GM18909 (cell line): ENCODE data around the gene ARHGAP4.

ENCODE experiments used
- ATAC-seq: cut with Tn5 transposase; IDR thresholded peaks from one replicate; pipeline ENCODE4 v1.9.1; 2021; ENCODE audit warnings: mild to moderate bottlenecking; ENCODE audit not compliant: unreplicated experiment, poor library complexity

ARHGAP4 gene

GRCh38 chrX:153928846-153929245 lies 2.8 kb upstream of the ARHGAP4 start:
- ATAC-seq, result no peak

DNA sequence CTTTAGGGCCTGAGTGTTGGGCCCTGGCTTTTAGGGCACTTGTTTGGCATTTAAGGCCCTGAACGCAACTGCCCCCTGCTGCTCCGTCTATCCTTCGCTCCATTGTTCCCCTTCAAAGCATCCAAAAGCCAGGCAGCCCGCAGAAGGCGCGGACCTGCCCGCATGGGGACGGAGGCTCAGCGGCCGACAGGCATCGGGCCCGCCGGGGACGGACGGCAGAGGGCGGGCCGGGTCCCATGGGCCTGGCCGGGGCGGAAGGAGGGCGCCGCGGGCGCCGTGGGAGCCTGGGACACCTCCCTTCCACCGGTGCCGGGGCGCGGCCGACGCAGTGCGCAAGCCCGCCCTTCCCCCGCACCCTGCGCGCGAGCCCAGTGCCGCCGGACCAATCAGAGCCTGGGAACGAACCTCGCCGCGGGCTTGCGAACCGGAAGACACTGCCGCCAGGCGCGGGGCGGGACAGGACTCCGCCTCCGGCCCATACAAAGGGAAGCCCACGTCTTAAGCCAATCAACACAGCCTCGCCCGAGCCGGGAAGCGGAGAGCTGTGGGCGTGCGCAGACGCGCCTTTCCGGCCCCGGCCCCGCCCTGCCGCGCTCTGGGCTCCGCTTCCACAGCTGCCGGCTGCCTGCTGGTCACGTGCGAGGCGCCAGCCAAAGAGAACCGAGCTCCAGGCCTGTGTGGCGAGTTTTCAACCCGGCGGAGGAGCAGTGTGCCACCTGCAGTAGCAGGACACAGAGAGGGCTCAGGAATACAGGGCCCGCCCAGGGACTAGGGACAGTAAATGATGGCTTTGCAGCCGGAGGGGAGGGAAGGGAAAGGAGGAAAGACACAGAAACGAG lies 2.1 kb upstream of the ARHGAP4 start:
- peak; percentile 64 for ATAC-seq

GRCh38 chrX:153927672-153927921 lies 1.5 kb upstream of the ARHGAP4 start:
- no peak for ATAC-seq

- peak; percentile 66 for ATAC-seq
Observed at GRCh38 chrX:153926858-153927671, 1.0 kb upstream of the ARHGAP4 start.

DNA sequence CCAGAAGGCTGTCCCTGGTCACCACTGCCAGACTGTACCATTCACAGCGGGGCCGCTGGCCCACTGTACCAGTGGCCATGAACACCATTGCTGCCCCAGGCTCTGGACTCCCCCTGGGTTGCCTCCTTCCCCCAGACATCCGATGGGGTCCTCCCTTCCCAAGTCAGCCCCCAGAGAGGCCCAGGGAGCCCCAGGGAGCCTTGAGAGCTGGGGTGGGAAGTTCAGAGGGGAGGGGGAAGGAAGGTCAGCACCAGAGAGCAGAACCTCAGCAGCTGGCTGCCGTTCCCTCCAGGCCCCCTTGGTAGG lies 441 bp upstream of the ARHGAP4 start:
- peak; percentile 4 for ATAC-seq

DNA sequence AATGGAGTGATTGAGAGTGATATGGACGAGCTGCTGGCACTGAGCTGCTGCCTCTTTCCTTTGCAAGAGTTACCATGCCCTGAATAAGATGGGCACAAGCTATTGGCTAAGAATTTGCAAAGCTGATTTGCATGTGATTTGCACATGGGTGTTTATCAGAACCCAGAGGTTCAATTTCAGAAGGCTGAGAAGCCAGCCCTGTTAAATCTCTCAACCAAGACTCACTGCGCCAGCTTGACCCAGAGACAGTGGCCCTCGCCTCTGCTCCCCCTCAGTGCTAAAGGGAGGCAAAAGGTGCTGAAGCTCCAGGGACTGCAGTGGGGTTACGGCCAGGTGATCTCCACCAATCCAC lies 701 bp downstream of the ARHGAP4 start:
- ATAC-seq, result no peak

DNA sequence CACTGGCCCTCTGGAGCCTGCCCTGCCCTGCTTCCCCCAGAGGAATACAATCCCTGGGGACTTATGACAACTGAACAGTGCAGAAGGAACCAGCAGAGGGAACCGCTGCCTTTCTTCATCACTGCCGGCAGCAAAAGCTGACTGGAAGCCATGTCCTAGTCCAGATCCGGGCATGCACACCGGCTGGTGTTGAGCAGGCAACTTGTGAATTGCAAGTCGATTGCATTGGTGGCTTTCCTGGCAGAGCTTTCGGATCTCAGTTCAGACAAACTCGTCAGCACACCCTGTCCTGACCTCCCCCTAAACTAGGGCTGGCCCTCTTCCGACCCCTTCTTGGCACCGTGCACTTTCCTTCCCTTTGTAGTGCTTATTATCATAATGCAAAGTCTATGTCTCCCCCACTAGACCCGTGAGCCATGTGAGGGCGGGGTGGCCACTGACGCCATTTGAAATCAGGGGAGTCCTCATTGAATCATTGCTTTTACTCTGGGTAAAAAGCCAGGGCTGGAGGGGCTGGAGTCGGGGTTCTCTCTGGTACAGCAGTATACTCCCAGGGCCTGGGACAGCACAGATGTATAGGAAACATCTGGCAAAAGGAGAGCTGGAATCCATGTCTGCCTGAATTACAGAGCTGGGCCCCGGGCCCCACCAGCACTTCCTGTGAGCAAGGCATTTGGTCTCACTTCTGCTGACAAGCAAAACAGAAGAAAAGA lies 1.8 kb downstream of the ARHGAP4 start:
- no peak for ATAC-seq

DNA sequence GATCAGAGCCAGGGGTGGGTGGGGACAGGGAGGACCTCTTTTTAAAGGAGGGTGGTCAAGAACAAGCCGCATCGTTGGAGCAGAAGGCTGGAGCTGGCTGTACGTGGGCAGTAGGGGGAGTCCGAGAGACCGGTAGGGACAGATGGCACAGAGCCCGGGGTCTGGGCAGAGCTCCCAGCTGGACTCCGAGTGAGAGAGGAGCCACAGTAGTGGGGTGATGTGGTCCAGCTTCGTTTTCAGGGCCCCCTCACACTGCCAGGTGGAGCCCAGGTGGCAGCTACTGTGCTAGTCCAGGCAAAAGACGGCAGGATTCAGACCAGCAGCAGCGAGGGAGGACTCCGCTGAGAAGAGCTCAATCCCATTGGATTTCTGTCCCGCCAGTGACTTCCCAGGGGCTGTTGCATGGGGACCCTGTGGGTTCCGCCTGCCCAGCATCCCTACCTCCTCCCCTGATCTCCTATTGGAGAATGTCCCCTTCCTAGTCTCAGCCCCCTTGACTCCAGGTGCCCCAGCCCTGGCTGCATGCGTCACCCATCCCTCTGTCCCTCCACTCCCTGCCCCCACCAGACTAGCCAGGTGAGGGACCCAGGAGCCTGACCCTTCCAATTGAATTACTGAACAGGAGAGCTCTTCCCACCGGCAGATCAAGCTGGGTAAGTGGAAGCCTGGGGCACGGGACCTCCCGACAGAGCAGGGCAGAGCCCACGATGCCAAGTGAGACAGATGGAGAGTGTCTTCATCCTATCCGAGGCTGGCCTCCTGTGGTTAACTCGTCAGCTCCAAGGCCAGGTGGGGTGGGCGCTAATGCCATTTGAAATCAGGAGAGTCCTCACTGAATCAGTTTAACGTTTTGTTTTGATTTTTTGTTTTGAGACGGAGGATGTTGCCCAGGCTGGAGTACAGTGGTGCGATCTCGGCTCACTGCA lies 2.9 kb downstream of the ARHGAP4 start:
- no peak for ATAC-seq

- ATAC-seq, result no peak
Observed at GRCh38 chrX:153921511-153922446, 4.3 kb downstream of the ARHGAP4 start.

GRCh38 chrX:153921070-153921469 lies 5.0 kb downstream of the ARHGAP4 start:
- ATAC-seq, result no peak

GRCh38 chrX:153920546-153920945 lies 5.5 kb downstream of the ARHGAP4 start:
- ATAC-seq, result no peak

DNA sequence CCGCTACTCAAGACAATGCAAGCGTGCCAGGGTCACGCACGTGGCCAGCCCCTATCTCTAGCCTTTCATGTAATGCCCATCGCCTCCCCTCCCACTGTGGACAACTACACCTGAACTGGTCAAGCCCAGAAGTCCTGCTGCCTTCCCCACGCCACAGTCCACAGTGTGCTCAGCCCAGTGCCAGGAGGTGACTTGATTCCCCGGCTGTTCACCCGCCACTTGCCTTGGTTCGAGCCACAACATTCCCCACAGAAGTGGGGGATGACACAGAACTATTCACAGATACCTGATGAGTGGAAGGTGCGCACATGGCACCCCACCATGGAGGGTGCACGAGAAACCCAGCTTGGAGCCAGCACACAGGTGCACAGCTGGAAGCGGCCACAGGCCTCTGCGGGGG lies 6.8 kb downstream of the ARHGAP4 start:
- no peak for ATAC-seq

DNA sequence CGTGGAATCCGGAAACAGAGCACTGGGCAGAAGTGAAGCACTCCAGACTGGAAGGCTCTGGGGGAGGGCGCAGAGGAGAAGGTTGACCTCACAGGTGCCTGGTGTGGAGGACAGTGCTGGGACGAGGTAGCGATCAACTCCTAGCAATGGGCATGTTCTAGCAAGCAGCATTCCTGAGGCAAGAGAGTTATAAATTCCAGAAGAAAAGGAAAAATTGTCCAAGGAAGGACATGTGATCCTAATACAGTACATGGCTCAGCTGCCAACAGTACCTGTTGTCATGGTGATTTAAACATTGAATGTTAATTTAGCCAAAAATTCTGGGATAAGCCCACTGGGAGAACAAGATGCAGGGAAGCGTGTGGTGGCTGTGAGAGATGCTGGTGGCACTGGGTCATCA lies 8.2 kb downstream of the ARHGAP4 start:
- ATAC-seq, result no peak

DNA sequence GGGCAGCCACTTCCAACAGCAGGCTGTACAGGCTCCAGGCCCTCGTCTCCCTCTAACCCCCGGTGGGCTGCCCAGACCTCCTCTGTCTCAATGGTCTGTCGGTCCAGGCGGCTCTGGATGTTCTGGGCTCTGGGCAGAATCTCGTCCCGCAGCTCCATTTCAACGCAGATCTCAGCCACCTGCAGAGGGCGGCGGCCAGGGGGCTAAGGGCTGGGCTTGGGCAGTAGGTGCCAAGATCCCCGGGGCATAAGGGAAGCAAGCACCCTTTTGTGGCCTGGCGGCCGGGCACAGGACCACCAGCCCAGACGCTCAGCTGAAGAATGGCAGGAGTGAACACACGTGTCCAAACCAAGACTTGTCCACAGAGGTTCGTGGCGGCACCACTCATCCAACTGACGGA lies 12.4 kb downstream of the ARHGAP4 start:
- ATAC-seq, result no peak

DNA sequence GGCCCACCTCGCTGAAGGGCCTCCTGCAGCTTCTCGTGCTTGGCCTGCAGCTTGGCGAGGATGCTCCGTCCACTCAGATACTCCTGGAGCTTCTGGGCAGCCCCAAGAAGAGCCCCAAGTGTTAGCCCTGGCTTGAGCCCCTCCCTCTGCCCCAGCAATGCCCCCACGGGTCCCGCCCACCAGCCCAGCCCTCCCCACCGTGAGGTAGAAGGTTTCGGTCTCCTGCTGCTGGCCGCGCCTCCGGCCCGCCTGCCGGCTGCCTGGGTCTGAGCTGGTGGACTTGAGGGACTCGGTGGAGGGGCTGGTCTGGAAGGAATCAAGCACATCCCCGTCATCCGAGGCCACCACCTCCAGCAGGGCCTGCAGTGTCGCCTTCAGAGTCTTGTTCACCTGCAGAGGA lies 12.9 kb downstream of the ARHGAP4 start:
- no peak for ATAC-seq

DNA sequence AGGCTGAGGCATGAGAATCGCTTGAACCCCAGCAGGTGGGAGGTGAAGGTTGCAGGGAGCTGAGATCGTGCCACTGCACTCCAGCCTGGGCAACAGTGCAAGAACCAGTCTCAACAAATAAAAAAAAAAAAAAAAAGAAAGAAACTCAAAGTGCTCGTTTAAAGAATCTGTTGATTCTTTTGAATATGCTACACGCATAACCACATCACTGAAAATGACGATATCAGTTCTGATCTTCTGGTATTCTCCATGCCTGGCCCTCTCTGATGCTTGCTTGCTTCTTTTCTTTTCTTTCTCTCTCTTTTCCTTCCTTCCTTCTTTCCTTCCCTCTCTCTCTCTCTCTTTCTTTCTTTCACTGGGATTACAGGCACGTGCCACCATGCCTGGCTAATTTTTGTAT lies 14.3 kb downstream of the ARHGAP4 start:
- ATAC-seq, result no peak

DNA sequence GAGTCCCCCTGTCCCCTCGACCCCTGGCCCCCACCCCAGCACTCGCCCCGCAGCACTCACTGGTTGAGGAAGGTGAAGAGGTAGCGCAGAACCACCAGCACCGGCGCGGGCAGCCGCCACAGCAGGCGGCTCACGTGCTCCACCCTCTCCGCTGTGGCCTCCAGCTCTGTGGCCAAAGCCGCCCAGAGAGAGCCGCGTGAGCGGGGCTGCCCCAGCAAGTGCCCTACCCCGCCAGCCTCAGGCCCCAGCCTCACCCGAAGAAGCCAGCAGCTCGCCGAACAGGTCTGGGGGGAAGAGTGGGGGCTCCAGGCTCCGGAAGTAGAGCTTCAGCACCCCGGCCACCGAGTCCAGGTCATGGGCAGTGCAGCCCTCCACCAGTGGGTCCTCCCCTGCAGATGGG lies 15.6 kb downstream of the ARHGAP4 start:
- no peak for ATAC-seq

GRCh38 chrX:153909980-153910360 lies 16.1 kb downstream of the ARHGAP4 start:
- no peak for ATAC-seq
